IPS-11a (cell line): ENCODE results near the gene NCKAP5.

Experiments
- H3K4me3 ChIP-seq: one replicate; pipeline ENCODE4 v1.5.1; 2013; ENCODE audit warnings: low read depth, low read length, control low read depth

NCKAP5 gene

GRCh38 chr2:133568172-133568571 lies at the start of gene NCKAP5:
Gene NCKAP5 (minus strand): TSS chr2:133568463. CDS start chr2:133517526, 50,937 bp downstream.
- no peak within 1 kb of the TSS for H3K4me3 ChIP-seq

- no peak overlapping the region for H3K4me3 ChIP-seq
Observed at GRCh38 chr2:133609664-133610063, 41.4 kb upstream of the NCKAP5 start.

GRCh38 chr2:133608291-133608690 lies 40.0 kb upstream of the NCKAP5 start:
- no peak overlapping the region for H3K4me3 ChIP-seq

GRCh38 chr2:133607679-133608078 lies 39.4 kb upstream of the NCKAP5 start:
- H3K4me3 ChIP-seq, result no peak overlapping the region

- no peak overlapping the region for H3K4me3 ChIP-seq
Observed at GRCh38 chr2:133606616-133607015, 38.4 kb upstream of the NCKAP5 start.

GRCh38 chr2:133605766-133606137 lies 37.5 kb upstream of the NCKAP5 start:
- no peak overlapping the region for H3K4me3 ChIP-seq

- no peak overlapping the region for H3K4me3 ChIP-seq
Observed at GRCh38 chr2:133605011-133605765, 36.9 kb upstream of the NCKAP5 start.

- no peak overlapping the region for H3K4me3 ChIP-seq
Observed at GRCh38 chr2:133603109-133603508, 34.8 kb upstream of the NCKAP5 start.

GRCh38 chr2:133602538-133602937 lies 34.3 kb upstream of the NCKAP5 start:
- no peak overlapping the region for H3K4me3 ChIP-seq

- H3K4me3 ChIP-seq, result no peak overlapping the region
Observed at GRCh38 chr2:133600266-133600928, 32.1 kb upstream of the NCKAP5 start.

GRCh38 chr2:133599811-133600210 lies 31.5 kb upstream of the NCKAP5 start:
- H3K4me3 ChIP-seq, result no peak overlapping the region

GRCh38 chr2:133599211-133599803 lies 31.0 kb upstream of the NCKAP5 start:
- H3K4me3 ChIP-seq, result no peak overlapping the region

- no peak overlapping the region for H3K4me3 ChIP-seq
Observed at GRCh38 chr2:133598769-133599168, 30.5 kb upstream of the NCKAP5 start.

- H3K4me3 ChIP-seq, result no peak overlapping the region
Observed at GRCh38 chr2:133596701-133597393, 28.6 kb upstream of the NCKAP5 start.

- H3K4me3 ChIP-seq, result no peak overlapping the region
Observed at GRCh38 chr2:133591164-133591563, 22.9 kb upstream of the NCKAP5 start.

- no peak overlapping the region for H3K4me3 ChIP-seq
Observed at GRCh38 chr2:133589456-133589855, 21.2 kb upstream of the NCKAP5 start.

- no peak overlapping the region for H3K4me3 ChIP-seq
Observed at GRCh38 chr2:133588144-133588543, 19.9 kb upstream of the NCKAP5 start.

- H3K4me3 ChIP-seq, result no peak overlapping the region
Observed at GRCh38 chr2:133586978-133587377, 18.7 kb upstream of the NCKAP5 start.

- H3K4me3 ChIP-seq, result no peak overlapping the region
Observed at GRCh38 chr2:133581010-133581760, 12.9 kb upstream of the NCKAP5 start.

- no peak overlapping the region for H3K4me3 ChIP-seq
Observed at GRCh38 chr2:133579274-133579673, 11.0 kb upstream of the NCKAP5 start.

GRCh38 chr2:133576714-133577113 lies 8.5 kb upstream of the NCKAP5 start:
- no peak overlapping the region for H3K4me3 ChIP-seq
